H1 (cell line): Measurements from ENCODE around the gene CDK8. TPM values are rescaled to one million over a fixed set of nuclear protein-coding genes. Genes with fewer than 3 reads are reported as not detected.

ENCODE experiments used
- CTCF ChIA-PET: fragments of 300-600 bp; sonication (Branson Sonifier 250); formaldehyde crosslinking; loops from one replicate; lab custom pipeline; 2021; ENCODE audit not compliant: partially characterized antibody; lab: Charles Lee
- POLR2A ChIA-PET: fragments of 300-600 bp; sonication (Branson Sonifier 250); formaldehyde crosslinking; loops from one replicate; lab custom pipeline; 2021; ENCODE audit warnings: inconsistent platforms; ENCODE audit not compliant: partially characterized antibody; lab: Charles Lee
- DNase-seq, 2 experiments: peaks; one replicate each; pipeline versions ENCODE4 v3.0.0 to v3.0.0-alpha.2; 2010 to 2022; ENCODE audit warnings: low spot score in 2 of 2, low read depth in 1 of 2, mixed read lengths in 1 of 2
- FAIRE-seq: peaks from 2 replicates; lab custom pipeline; 2011; peaks lifted over from hg19 to GRCh38; lab: Jason Lieb, UNC
- H2AFZ ChIP-seq: 2 replicates; pipeline ENCODE4 v1.8.1; 2012; ENCODE audit warnings: low read length, inconsistent platforms
- H2AK5ac ChIP-seq: 2 replicates; pipeline ENCODE4 v1.6.1; 2013; ENCODE audit warnings: low read depth, low read length
- H2BK120ac ChIP-seq: replicated peaks from 2 replicates; pipeline ENCODE3; 2013; ENCODE audit warnings: low read depth, low read length, inconsistent platforms
- H2BK12ac ChIP-seq: 2 replicates; pipeline ENCODE4 v1.6.1; 2013; ENCODE audit warnings: low read depth, low read length
- H2BK15ac ChIP-seq: 2 replicates; pipeline ENCODE4 v1.6.1; 2013; ENCODE audit warnings: low read length
- H2BK20ac ChIP-seq: 2 replicates; pipeline ENCODE4 v1.6.1; 2013; ENCODE audit warnings: low read length
- H2BK5ac ChIP-seq: 2 replicates; pipeline ENCODE4 v1.6.1; 2013; ENCODE audit warnings: low read depth, low read length
- H3K14ac ChIP-seq: 2 replicates; pipeline ENCODE4 v1.6.1; 2013; ENCODE audit warnings: inconsistent platforms; ENCODE audit not compliant: insufficient read length
- H3K18ac ChIP-seq: 2 replicates; pipeline ENCODE4 v1.6.1; 2013; ENCODE audit warnings: low read length; ENCODE audit errors: extremely low read depth
- H3K23ac ChIP-seq: 2 replicates; pipeline ENCODE4 v1.6.1; 2013; ENCODE audit warnings: inconsistent platforms; ENCODE audit not compliant: insufficient read length
- H3K23me2 ChIP-seq: 2 replicates; pipeline ENCODE4 v1.6.1; 2013; ENCODE audit warnings: low read depth, low read length
- H3K27ac ChIP-seq: 2 replicates; pipeline ENCODE4 v1.6.1; 2011; ENCODE audit warnings: low read depth, low read length, inconsistent platforms
- H3K27me3 ChIP-seq, 4 experiments: replicated peaks in 1 of 4; 1 replicate in 1 of 4; 2 replicates in 3 of 4; pipeline versions ENCODE4 v1.6.1 to v1.8.1; 2011 to 2013; ENCODE audit warnings: low read length in 3 of 4, mild to moderate bottlenecking in 3 of 4, inconsistent platforms in 2 of 4, mixed read lengths in 2 of 4, moderate library complexity in 1 of 4; ENCODE audit not compliant: control insufficient read depth in 3 of 4, insufficient read depth in 3 of 4; ENCODE audit errors: extremely low read depth in 1 of 4
- H3K36me3 ChIP-seq, 4 experiments: 2 replicates each; pipeline versions ENCODE4 v1.6.1 to v1.8.1; 2011 to 2013; ENCODE audit warnings: mild to moderate bottlenecking in 4 of 4, low read length in 3 of 4, moderate library complexity in 2 of 4, control low read depth in 1 of 4, inconsistent platforms in 1 of 4; ENCODE audit not compliant: insufficient read depth in 4 of 4, control insufficient read depth in 2 of 4
- H3K4ac ChIP-seq: replicated peaks from 2 replicates; pipeline ENCODE3; 2013; ENCODE audit warnings: low read length, low read depth, mixed read lengths, inconsistent platforms; ENCODE audit not compliant: insufficient read length
- H3K4me1 ChIP-seq, 4 experiments: replicated peaks in 1 of 4; 1 replicate in 1 of 4; 2 replicates in 3 of 4; pipeline versions ENCODE4 v1.6.1 to v1.8.1; 2011 to 2013; ENCODE audit warnings: low read length in 3 of 4, inconsistent platforms in 2 of 4, mixed read lengths in 1 of 4; ENCODE audit not compliant: insufficient read depth in 4 of 4, control insufficient read depth in 3 of 4
- H3K4me2 ChIP-seq, 2 experiments: 2 replicates each; pipeline versions ENCODE4 v1.6.1 to v1.8.1; 2011 to 2013; ENCODE audit warnings: low read depth in 2 of 2, low read length in 2 of 2, control low read depth in 1 of 2, inconsistent platforms in 1 of 2, mild to moderate bottlenecking in 1 of 2; ENCODE audit not compliant: insufficient read depth in 1 of 2
- H3K4me3 ChIP-seq, 4 experiments: fragments of 200-600, 300-600 bp in 1 of 4; sonication (generic), shearing (Covaris generic), sonication (Bioruptor Twin) in 1 of 4; 2 replicates each; pipeline versions ENCODE4 v1.5.1 to v1.8.1; 2011 to 2016; ENCODE audit warnings: low read length in 4 of 4, low read depth in 3 of 4, control low read depth in 2 of 4, inconsistent platforms in 2 of 4, mild to moderate bottlenecking in 2 of 4, mixed read lengths in 1 of 4, moderate library complexity in 1 of 4; ENCODE audit not compliant: insufficient read depth in 2 of 4; ENCODE audit errors: extremely low read depth in 1 of 4
- H3K56ac ChIP-seq: replicated peaks from 2 replicates; pipeline ENCODE3; 2013; ENCODE audit warnings: low read depth, mild to moderate bottlenecking, mixed read lengths, low read length, inconsistent platforms; ENCODE audit not compliant: insufficient read length
- H3K79me1 ChIP-seq: 2 replicates; pipeline ENCODE4 v1.6.1; 2013; ENCODE audit warnings: low read depth, low read length, control low read depth
- H3K79me2 ChIP-seq, 2 experiments: 2 replicates each; pipeline versions ENCODE4 v1.6.1 to v1.8.1; 2012 to 2013; ENCODE audit warnings: low read length in 2 of 2, mild to moderate bottlenecking in 2 of 2, inconsistent platforms in 1 of 2; ENCODE audit not compliant: insufficient read depth in 2 of 2, control insufficient read depth in 1 of 2
- H3K9ac ChIP-seq, 4 experiments: replicated peaks in 1 of 4; 1 replicate in 1 of 4; 2 replicates in 3 of 4; pipeline versions ENCODE4 v1.6.1 to v1.8.1; 2011 to 2013; ENCODE audit warnings: low read depth in 3 of 4, low read length in 3 of 4, control low read depth in 2 of 4, mild to moderate bottlenecking in 2 of 4, moderate library complexity in 2 of 4, inconsistent platforms in 1 of 4; ENCODE audit errors: extremely low read depth in 1 of 4
- H3K9me3 ChIP-seq, 2 experiments: 2 replicates each; pipeline versions ENCODE4 v1.6.1 to v1.8.1; 2012 to 2013; ENCODE audit warnings: mild to moderate bottlenecking in 2 of 2, moderate library complexity in 2 of 2, control low read depth in 1 of 2, inconsistent platforms in 1 of 2, low read depth in 1 of 2, low read length in 1 of 2, mixed read lengths in 1 of 2; ENCODE audit not compliant: insufficient read depth in 2 of 2
- H4K20me1 ChIP-seq, 2 experiments: replicated peaks in 1 of 2; 2 replicates each; pipeline versions ENCODE3 to v1.8.1; 2011 to 2013; ENCODE audit warnings: inconsistent platforms in 2 of 2, low read length in 2 of 2, mild to moderate bottlenecking in 1 of 2; ENCODE audit not compliant: insufficient read depth in 2 of 2, control insufficient read depth in 1 of 2
- H4K5ac ChIP-seq: 2 replicates; pipeline ENCODE4 v1.6.1; 2013; ENCODE audit warnings: low read length, low read depth, mixed read lengths, inconsistent platforms; ENCODE audit not compliant: insufficient read length
- H4K8ac ChIP-seq: 2 replicates; pipeline ENCODE4 v1.8.0; 2013; ENCODE audit warnings: mild to moderate bottlenecking, moderate library complexity, low read length, inconsistent platforms; ENCODE audit not compliant: insufficient read depth; ENCODE audit errors: extremely low read depth
- H4K91ac ChIP-seq: replicated peaks from 2 replicates; pipeline ENCODE3; 2013; ENCODE audit warnings: low read length, mixed read lengths, inconsistent platforms; ENCODE audit not compliant: insufficient read length
- ASH2L ChIP-seq: fragments of 200-600, 300-600 bp; sonication (generic); IDR thresholded peaks from one replicate; pipeline ENCODE4 v1.7.1; 2017; ENCODE audit warnings: low read length
- BRCA1 ChIP-seq: IDR thresholded peaks from 2 replicates; pipeline ENCODE4 v1.6.1; 2012; ENCODE audit warnings: low read depth, low read length, improper control_type of control experiment
- CBX5 ChIP-seq: fragments of 300-800, 300-1000 bp; sonication (generic); IDR thresholded peaks from 2 replicates; pipeline ENCODE4 v1.7.1; 2016; ENCODE audit warnings: antibody characterized with exemption, low read length, low read depth
- EZH2 ChIP-seq: fragments of 200-600 bp; sonication (generic); IDR thresholded peaks from 2 replicates; pipeline ENCODE4 v1.7.1; 2012; ENCODE audit warnings: low read depth, mild to moderate bottlenecking, moderate library complexity, low read length, inconsistent platforms; ENCODE audit not compliant: severe bottlenecking
- HDAC2 ChIP-seq, 2 experiments: fragments of 300-600 bp in 1 of 2; sonication (generic) in 1 of 2; IDR thresholded peaks; 2 replicates each; pipeline ENCODE4 v1.6.1; 2011 to 2012; ENCODE audit warnings: low read depth in 2 of 2, low read length in 2 of 2, mild to moderate bottlenecking in 2 of 2, moderate library complexity in 2 of 2, borderline replicate concordance in 1 of 2, inconsistent platforms in 1 of 2
- JUN ChIP-seq: IDR thresholded peaks from 2 replicates; pipeline ENCODE4 v1.6.1; 2011; ENCODE audit warnings: low read depth, mild to moderate bottlenecking, improper control_type of control experiment, low read length
- JUND ChIP-seq: IDR thresholded peaks from 2 replicates; pipeline ENCODE4 v1.6.1; 2011; ENCODE audit warnings: mild to moderate bottlenecking, improper control_type of control experiment, low read length
- KDM1A ChIP-seq: fragments of 200-600, 300-600 bp; sonication (generic); IDR thresholded peaks from 2 replicates; pipeline ENCODE4 v1.7.1; 2016; ENCODE audit warnings: mild to moderate bottlenecking, low read length, borderline replicate concordance
- POLR2AphosphoS5 ChIP-seq: IDR thresholded peaks from 2 replicates; pipeline ENCODE4 v1.6.1; 2011; ENCODE audit warnings: low read depth, low read length
- RXRA ChIP-seq: IDR thresholded peaks from 2 replicates; pipeline ENCODE4 v1.6.1; 2011; ENCODE audit warnings: low read depth, mild to moderate bottlenecking, low read length, moderate library complexity; ENCODE audit not compliant: insufficient read depth
- SIRT6 ChIP-seq: IDR thresholded peaks from one replicate; pipeline ENCODE4 v1.7.1; 2012; ENCODE audit warnings: low read length, inconsistent platforms
- TBP ChIP-seq: IDR thresholded peaks from 2 replicates; pipeline ENCODE4 v1.6.1; 2011; ENCODE audit warnings: low read depth, low read length, improper control_type of control experiment
- WGBS, 2 experiments: shearing (Covaris generic) in 1 of 2; methylation state at CpG; one replicate each; pipeline versions ENCODE4 v1.1.6 to v1.1.7; 2013 to 2015; ENCODE audit warnings: low lambda C conversion rate in 2 of 2, mixed read lengths in 2 of 2, inconsistent platforms in 1 of 2, low coverage in 1 of 2, missing lambda C conversion rate in 1 of 2; ENCODE audit not compliant: insufficient replicate concordance in 2 of 2, insufficient coverage in 1 of 2, insufficient read length in 1 of 2; ENCODE audit errors: extremely low coverage in 1 of 2, missing lambda C conversion rate in 1 of 2; 5-methylcytosine and 5-hydroxymethylcytosine counted together
- polyA plus RNA-seq, 7 experiments: library from polyadenylated mRNA; depleted of rRNA in 3 of 7; stranded (reverse) in 5 of 7; unstranded in 2 of 7; fragments of >200 nt in 5 of 7; fragments of 200-250 nt in 2 of 7; gene quantifications; 1 replicate in 5 of 7; 2 replicates in 1 of 7; 4 replicates in 1 of 7; pipeline versions ENCODE4 v1.2.1 to v1.2.3, GENCODE V29; 2011 to 2013; ENCODE audit warnings: missing spikeins in 2 of 7, mixed read lengths in 2 of 7
- total RNA-seq: library from RNA; stranded (reverse); fragmentation: NEBNext Ultra II Directional; extraction: Animal tissue kit (Norgen Biotek cat#: 25700); gene quantifications from 2 replicates; pipeline ENCODE4 v1.2.1, GENCODE V29; 2021
- TF ChIP-seq, protein P1 (sequence below): IDR thresholded peaks from 2 replicates; pipeline ENCODE4 v1.6.1; 2011; ENCODE audit warnings: low read length, improper control_type of control experiment

The CDK8 gene
- total and polyA plus RNA-seq, 2 of the 8 experiments (the other 6 are each of a cell fraction or from before 2014, with no cell fraction given), result 22.1 to 25.6 TPM

DNA sequence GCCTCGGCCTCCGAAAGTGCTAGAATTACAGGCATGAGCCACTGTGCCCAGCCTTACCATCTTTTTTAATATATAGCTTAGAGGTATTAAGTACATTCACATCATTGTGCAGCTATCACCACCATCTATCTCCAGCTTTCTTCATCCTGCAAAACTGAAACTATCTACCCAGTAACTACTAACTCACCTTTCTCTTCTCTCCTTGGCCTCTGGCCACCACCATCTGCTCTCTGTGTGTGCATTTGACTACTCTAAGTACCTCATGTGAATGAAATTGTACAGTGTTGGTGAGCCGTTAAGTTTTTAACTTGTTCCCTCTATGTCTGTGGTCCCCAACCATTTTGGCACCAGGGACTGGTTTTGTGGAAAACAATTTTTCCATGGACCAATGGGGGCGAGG is 56.1 kb downstream of the CDK8 start:
- DNase-seq (no peak), FAIRE-seq (no peak)
- no peak overlapping the region for H2BK20ac ChIP-seq
- H3K23me2 ChIP-seq, result no peaks in the 10 kb centered on the region
- H3K4me2 ChIP-seq, result no peak overlapping the region
- no peaks in the 10 kb centered on the region for H3K27me3 ChIP-seq
- no peak overlapping the region for H3K4ac ChIP-seq
- H2BK120ac ChIP-seq, result no peak overlapping the region
- H2AFZ ChIP-seq, result no peak overlapping the region
- WGBS, 2 experiments, result 90% methylated on average over 4 of the region's 4 CpGs; no CpG with 5 or more reads in 1 of the 2 experiments
- no peak overlapping the region for H2BK12ac ChIP-seq
- H3K27ac ChIP-seq, result no peak overlapping the region
- H3K79me2 ChIP-seq, result peaks cover 4 to 92% of the 10 kb centered on the region in 2 experiments; a peak in 3 of 4 replicates
- ChIA-PET CTCF (interaction anchor here (0.9 kb wide), 1 partner anchor 55 kb away, joined by 3 read pairs; no protein-coding TSS in a partner anchor), POLR2A (no interaction called here)
- no peak overlapping the region for H3K56ac ChIP-seq
- no peak overlapping the region for H3K9ac ChIP-seq
- H3K36me3 ChIP-seq, result no peaks in the 10 kb centered on the region
- H3K18ac ChIP-seq, result no peak overlapping the region
- H4K8ac ChIP-seq, result no peak overlapping the region
- H2BK5ac ChIP-seq, result no peak overlapping the region
- H2BK15ac ChIP-seq, result no peak overlapping the region
- no peak overlapping the region for H3K14ac ChIP-seq
- H3K9me3 ChIP-seq, result no peaks in the 10 kb centered on the region
- H2AK5ac ChIP-seq, result no peak overlapping the region
- peaks cover 6% of the 10 kb centered on the region; the same call in 1 of the 2 replicates for H3K79me1 ChIP-seq
- H4K5ac ChIP-seq, result no peak overlapping the region
- H3K4me1 ChIP-seq, result no peaks in the 10 kb centered on the region
- H4K91ac ChIP-seq, result no peak overlapping the region
- H3K23ac ChIP-seq, result no peak overlapping the region
- H3K4me3 ChIP-seq, result no peak overlapping the region
- peaks cover 0 to 8% of the 10 kb centered on the region in 2 experiments for H4K20me1 ChIP-seq
- no peak for TF ChIP-seq HDAC2 (IDR thresholded peaks at IDR 0.05; ENCODE audit: borderline replicate concordance in 1 of 2, low read depth in 2 of 2, low read length in 2 of 2)
- no peak for TF ChIP-seq JUN
- TF ChIP-seq, protein P1, sequence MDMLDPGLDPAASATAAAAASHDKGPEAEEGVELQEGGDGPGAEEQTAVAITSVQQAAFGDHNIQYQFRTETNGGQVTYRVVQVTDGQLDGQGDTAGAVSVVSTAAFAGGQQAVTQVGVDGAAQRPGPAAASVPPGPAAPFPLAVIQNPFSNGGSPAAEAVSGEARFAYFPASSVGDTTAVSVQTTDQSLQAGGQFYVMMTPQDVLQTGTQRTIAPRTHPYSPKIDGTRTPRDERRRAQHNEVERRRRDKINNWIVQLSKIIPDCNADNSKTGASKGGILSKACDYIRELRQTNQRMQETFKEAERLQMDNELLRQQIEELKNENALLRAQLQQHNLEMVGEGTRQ, result no peak
- no peak for TF ChIP-seq POLR2AphosphoS5
- TF ChIP-seq TBP, result no peak
- no peak for TF ChIP-seq RXRA
- TF ChIP-seq CBX5, result no peak
- no peak for TF ChIP-seq EZH2
- TF ChIP-seq SIRT6, result no peak
- no peak for TF ChIP-seq JUND
- no peak for TF ChIP-seq BRCA1
- TF ChIP-seq ASH2L, result no peak
- TF ChIP-seq KDM1A, result no peak
